ENCODE results near the gene ZIM2.

The ZIM2 gene

GRCh38 chr19:56835401-56835800 lies 5.1 kb downstream of the ZIM2 start:
- no peak for ATAC-seq (replicated peaks)
- H3K4me1 Mint-ChIP-seq: peaks cover 5% of the 10 kb centered on the region in 2 donors
- H3K27ac Mint-ChIP-seq: no peak overlapping the region
- H3K36me3 Mint-ChIP-seq: peaks cover 15 to 18% of the 10 kb centered on the region in 2 donors
- peaks cover 11 to 19% of the 10 kb centered on the region in 2 donors for H3K27me3 Mint-ChIP-seq
- no peak for DNase-seq
- peaks cover 15 to 23% of the 10 kb centered on the region in 2 donors for H3K9me3 Mint-ChIP-seq
- no peak overlapping the region for H3K4me3 Mint-ChIP-seq

DNA sequence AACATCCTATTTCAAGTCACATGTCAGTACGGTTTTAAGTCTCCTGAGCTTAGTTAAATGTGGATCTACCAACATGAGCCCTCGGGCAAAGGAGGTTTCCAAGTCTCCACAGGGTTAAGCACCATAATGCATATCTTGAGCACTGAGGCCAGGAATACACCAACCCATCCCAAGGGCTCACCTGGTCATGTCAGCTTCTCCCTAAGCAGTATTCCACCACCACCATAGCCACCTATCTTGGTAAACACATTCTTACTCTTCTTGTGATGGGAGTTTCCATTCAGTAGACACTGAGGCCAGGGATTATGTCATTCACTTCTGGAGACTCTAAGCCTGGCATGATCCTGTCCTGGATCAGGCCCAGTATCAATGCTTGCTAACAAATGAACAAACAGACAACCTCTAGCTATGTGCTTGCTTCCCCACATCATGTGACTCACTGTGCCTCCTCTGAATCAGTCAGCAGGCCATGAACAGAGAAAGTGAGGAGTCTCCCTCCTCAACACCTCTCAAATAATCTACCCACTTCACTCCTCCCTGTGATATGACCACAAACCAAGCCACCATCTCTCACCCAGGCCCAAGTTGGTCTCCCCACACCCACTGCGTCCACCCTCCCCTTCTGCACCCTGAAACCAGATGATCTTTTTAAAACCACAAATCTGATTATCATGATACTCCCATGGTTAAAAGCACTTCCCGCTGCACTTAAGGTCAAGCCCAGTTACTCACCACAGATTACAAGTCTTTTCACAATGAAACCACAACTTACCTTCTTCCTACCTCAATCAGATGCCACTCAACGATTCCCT lies 5.8 kb downstream of the ZIM2 start:
- Mint-ChIP-seq H3K27ac (no peak overlapping the region), H3K9me3 (peaks cover 15 to 23% of the 10 kb centered on the region in 2 donors), H3K27me3 (peaks cover 11 to 19% of the 10 kb centered on the region in 2 donors), H3K4me1 (peaks cover 5% of the 10 kb centered on the region in 2 donors), H3K36me3 (peaks cover 15 to 18% of the 10 kb centered on the region in 2 donors), H3K4me3 (no peak overlapping the region)
- DNase-seq (no peak), ATAC-seq (replicated peaks) (no peak)

GRCh38 chr19:56832352-56832928 lies 8.1 kb downstream of the ZIM2 start:
- no peak for DNase-seq
- Mint-ChIP-seq H3K36me3 (peaks cover 3 to 4% of the 10 kb centered on the region in 2 donors), H3K4me3 (no peak overlapping the region), H3K27me3 (peaks cover 4 to 13% of the 10 kb centered on the region in 2 donors), H3K4me1 (peaks cover 3 to 4% of the 10 kb centered on the region in 2 donors), H3K27ac (no peak overlapping the region), H3K9me3 (peaks cover 10 to 17% of the 10 kb centered on the region in 2 donors)
- ATAC-seq (replicated peaks): no peak

DNA sequence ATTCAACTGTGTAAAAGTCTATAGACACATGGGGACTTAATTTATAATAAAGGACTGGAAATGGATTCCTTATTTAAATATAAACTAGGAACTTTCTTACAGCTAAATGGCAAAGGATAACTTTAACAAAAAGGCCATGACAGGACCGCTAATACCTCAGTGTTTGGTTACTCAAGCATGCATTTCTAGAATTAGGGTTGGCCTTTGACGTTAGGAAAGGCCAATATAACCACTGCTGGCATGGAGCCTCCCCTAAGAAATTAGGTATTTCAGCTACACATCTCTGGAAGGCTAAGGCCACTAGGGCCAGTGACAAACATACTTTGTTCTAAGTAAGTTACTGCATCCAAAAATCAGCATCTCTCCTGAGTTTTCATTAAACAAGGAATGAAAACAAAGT lies 9.3 kb downstream of the ZIM2 start:
- no peaks in the 10 kb centered on the region for H3K4me1 Mint-ChIP-seq
- H3K36me3 Mint-ChIP-seq: no peaks in the 10 kb centered on the region
- DNase-seq (no peak), ATAC-seq (replicated peaks) (no peak)
- no peak overlapping the region for H3K4me3 Mint-ChIP-seq
- no peak overlapping the region for H3K27ac Mint-ChIP-seq
- peaks cover 7 to 13% of the 10 kb centered on the region in 2 donors for H3K9me3 Mint-ChIP-seq
- H3K27me3 Mint-ChIP-seq: peaks cover 0 to 9% of the 10 kb centered on the region in 2 donors

- Mint-ChIP-seq H3K27ac (no peak overlapping the region), H3K4me3 (no peak overlapping the region), H3K9me3 (peaks cover 0 to 4% of the 10 kb centered on the region in 2 donors), H3K27me3 (peaks cover 0 to 4% of the 10 kb centered on the region in 2 donors), H3K36me3 (no peaks in the 10 kb centered on the region), H3K4me1 (no peaks in the 10 kb centered on the region)
- no peak for DNase-seq
- no peak for ATAC-seq (replicated peaks)
Observed at GRCh38 chr19:56829596-56829995, 10.9 kb downstream of the ZIM2 start.

DNA sequence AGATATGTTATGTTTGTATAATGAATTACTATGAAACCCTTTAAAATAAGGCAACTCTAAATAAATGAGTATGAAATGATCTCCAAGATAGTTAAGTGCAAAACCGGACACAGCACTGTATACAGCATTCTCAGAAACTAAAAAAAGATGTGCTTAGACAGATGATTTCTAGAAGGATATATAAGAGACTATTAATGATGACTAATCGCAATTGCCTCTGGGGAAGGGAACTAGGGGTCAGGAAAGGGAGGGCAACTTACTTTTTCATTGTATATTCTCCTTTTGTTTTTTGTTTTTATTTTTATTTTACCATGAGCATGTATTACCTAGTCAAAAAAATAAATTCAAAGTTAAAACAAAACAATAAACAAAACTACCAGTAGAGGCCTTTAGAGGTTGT lies 12.8 kb downstream of the ZIM2 start:
- DNase-seq (no peak), ATAC-seq (replicated peaks) (no peak)
- peaks cover 0 to 6% of the 10 kb centered on the region in 2 donors for H3K9me3 Mint-ChIP-seq
- no peak overlapping the region for H3K27ac Mint-ChIP-seq
- H3K27me3 Mint-ChIP-seq: no peaks in the 10 kb centered on the region
- H3K4me3 Mint-ChIP-seq: no peak overlapping the region
- H3K4me1 Mint-ChIP-seq: no peaks in the 10 kb centered on the region
- no peaks in the 10 kb centered on the region for H3K36me3 Mint-ChIP-seq

DNA sequence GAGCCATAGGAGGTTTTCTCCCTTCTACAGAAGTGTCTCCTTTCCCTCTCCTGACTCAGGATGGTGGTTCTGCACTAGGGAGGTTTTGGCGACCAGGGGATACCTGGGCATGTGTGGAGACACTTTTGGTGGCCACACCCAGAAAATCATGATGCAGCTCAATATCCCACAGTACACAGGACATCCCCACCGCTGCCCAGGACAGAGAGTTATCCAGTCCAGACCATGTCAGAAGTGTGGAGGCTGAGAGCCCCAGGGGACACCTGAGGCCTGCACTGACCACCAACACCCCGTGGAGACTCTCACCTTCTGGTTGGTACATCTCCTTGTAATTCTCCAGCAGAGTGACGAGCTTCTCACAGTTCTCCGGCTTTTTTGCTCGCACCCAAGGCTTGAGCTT lies 16.6 kb downstream of the ZIM2 start:
- peaks cover 2 to 12% of the 10 kb centered on the region in 2 donors for H3K9me3 Mint-ChIP-seq
- no peaks in the 10 kb centered on the region for H3K4me1 Mint-ChIP-seq
- H3K36me3 Mint-ChIP-seq: no peaks in the 10 kb centered on the region
- no peak overlapping the region for H3K27ac Mint-ChIP-seq
- ATAC-seq (replicated peaks) (no peak), DNase-seq (no peak)
- no peaks in the 10 kb centered on the region for H3K27me3 Mint-ChIP-seq
- no peak overlapping the region for H3K4me3 Mint-ChIP-seq

GRCh38 chr19:56823417-56823816 lies 17.1 kb downstream of the ZIM2 start:
- DNase-seq (no peak), ATAC-seq (replicated peaks) (no peak)
- Mint-ChIP-seq H3K4me3 (no peak overlapping the region), H3K27ac (no peak overlapping the region), H3K4me1 (no peaks in the 10 kb centered on the region), H3K27me3 (no peaks in the 10 kb centered on the region), H3K9me3 (peaks cover 3 to 12% of the 10 kb centered on the region in 2 donors), H3K36me3 (no peaks in the 10 kb centered on the region)

GRCh38 chr19:56822755-56823154 lies 17.8 kb downstream of the ZIM2 start:
- Mint-ChIP-seq H3K9me3 (peaks cover 5 to 17% of the 10 kb centered on the region in 2 donors), H3K36me3 (no peaks in the 10 kb centered on the region), H3K4me3 (no peak overlapping the region), H3K27me3 (no peaks in the 10 kb centered on the region), H3K27ac (no peak overlapping the region), H3K4me1 (no peaks in the 10 kb centered on the region)
- no peak for ATAC-seq (replicated peaks)
- no peak for DNase-seq

- Mint-ChIP-seq H3K9me3 (peaks cover 7 to 21% of the 10 kb centered on the region in 2 donors), H3K4me3 (no peak overlapping the region), H3K27me3 (no peaks in the 10 kb centered on the region), H3K27ac (no peak overlapping the region), H3K4me1 (no peaks in the 10 kb centered on the region), H3K36me3 (no peaks in the 10 kb centered on the region)
- ATAC-seq (replicated peaks) (no peak), DNase-seq (no peak)
Observed at GRCh38 chr19:56821675-56822074, 18.9 kb downstream of the ZIM2 start.

- Mint-ChIP-seq H3K27ac (no peak overlapping the region), H3K27me3 (no peaks in the 10 kb centered on the region), H3K9me3 (peaks cover 10 to 25% of the 10 kb centered on the region in 2 donors), H3K4me1 (no peaks in the 10 kb centered on the region), H3K4me3 (no peak overlapping the region), H3K36me3 (no peaks in the 10 kb centered on the region)
- no peak for DNase-seq
- no peak for ATAC-seq (replicated peaks)
Observed at GRCh38 chr19:56821209-56821608, 19.3 kb downstream of the ZIM2 start.

GRCh38 chr19:56819166-56819565 lies 21.4 kb downstream of the ZIM2 start:
- Mint-ChIP-seq H3K36me3 (no peaks in the 10 kb centered on the region), H3K9me3 (peaks cover 14 to 31% of the 10 kb centered on the region in 2 donors), H3K27ac (no peak overlapping the region), H3K4me3 (no peak overlapping the region), H3K4me1 (no peaks in the 10 kb centered on the region), H3K27me3 (no peaks in the 10 kb centered on the region)
- no peak for ATAC-seq (replicated peaks)
- DNase-seq: no peak

GRCh38 chr19:56814656-56815055 lies 25.9 kb downstream of the ZIM2 start:
- no peaks in the 10 kb centered on the region for H3K4me1 Mint-ChIP-seq
- peaks cover 17 to 22% of the 10 kb centered on the region in 2 donors for H3K9me3 Mint-ChIP-seq
- ATAC-seq (replicated peaks) (no peak), DNase-seq (no peak)
- H3K36me3 Mint-ChIP-seq: no peaks in the 10 kb centered on the region
- H3K27ac Mint-ChIP-seq: no peak overlapping the region
- no peak overlapping the region for H3K4me3 Mint-ChIP-seq
- H3K27me3 Mint-ChIP-seq: no peaks in the 10 kb centered on the region

DNA sequence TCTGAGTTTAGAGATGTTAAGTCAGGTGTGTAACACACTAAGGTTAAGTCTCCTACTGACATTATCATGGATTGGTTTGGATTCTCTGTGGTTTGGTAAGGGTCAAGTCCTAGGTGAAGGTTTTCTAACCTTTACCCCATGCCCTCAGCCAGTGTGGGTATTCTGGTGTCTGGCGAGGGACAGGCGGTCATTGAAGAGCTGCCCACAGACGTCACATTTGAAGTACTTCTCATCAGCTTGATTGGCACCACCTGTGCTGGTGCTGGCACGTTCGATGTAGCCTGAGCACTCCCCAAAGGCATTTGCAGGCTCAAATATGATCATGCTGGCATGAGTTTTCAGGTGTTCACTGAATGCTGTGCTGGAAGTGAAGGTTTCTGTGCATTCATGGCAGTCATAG lies 27.0 kb downstream of the ZIM2 start:
- H3K4me3 Mint-ChIP-seq: no peak overlapping the region
- H3K9me3 Mint-ChIP-seq: peaks cover 13 to 22% of the 10 kb centered on the region in 2 donors

DNA sequence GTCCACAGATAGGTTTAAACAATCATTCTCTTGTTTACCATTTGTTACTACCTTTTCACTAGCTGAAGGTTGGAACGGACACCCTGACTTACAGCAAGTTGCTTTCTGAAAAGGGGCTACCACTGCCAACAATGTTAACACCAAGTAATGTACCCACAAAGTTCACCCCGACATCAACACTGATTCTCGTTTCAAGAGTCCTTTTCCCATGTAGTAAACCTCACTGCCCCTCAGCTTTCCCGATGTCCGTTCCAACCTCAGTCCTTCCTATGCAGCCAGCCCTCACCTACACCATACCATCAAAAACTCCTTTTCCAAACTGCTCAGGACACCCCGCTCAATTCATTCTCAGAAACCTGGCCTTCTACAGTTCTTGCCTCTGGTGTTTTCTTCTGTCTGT lies 29.0 kb downstream of the ZIM2 start:
- Mint-ChIP-seq H3K4me1 (no peaks in the 10 kb centered on the region), H3K4me3 (no peak overlapping the region), H3K36me3 (no peaks in the 10 kb centered on the region), H3K9me3 (peaks cover 8 to 17% of the 10 kb centered on the region in 2 donors), H3K27me3 (no peaks in the 10 kb centered on the region), H3K27ac (no peak overlapping the region)
- ATAC-seq (replicated peaks) (no peak), DNase-seq (no peak)

More for the DNA sequence above, 27.0 kb downstream of the ZIM2 start:
- DNase-seq (no peak), ATAC-seq (replicated peaks) (no peak)
- Mint-ChIP-seq H3K36me3 (no peaks in the 10 kb centered on the region), H3K27me3 (no peaks in the 10 kb centered on the region), H3K4me1 (no peaks in the 10 kb centered on the region), H3K27ac (no peak overlapping the region)

Data from stimulated activated naive B cell treated with anti-CD40 and anti-IgM and Interleukin-4, amounts not matched to agents 10 μg/mL and 1 μg/mL and 100 μg/mL, for 72 hours (primary cell).